ENCODE measurements around the gene SYNGAP1.

DNA sequence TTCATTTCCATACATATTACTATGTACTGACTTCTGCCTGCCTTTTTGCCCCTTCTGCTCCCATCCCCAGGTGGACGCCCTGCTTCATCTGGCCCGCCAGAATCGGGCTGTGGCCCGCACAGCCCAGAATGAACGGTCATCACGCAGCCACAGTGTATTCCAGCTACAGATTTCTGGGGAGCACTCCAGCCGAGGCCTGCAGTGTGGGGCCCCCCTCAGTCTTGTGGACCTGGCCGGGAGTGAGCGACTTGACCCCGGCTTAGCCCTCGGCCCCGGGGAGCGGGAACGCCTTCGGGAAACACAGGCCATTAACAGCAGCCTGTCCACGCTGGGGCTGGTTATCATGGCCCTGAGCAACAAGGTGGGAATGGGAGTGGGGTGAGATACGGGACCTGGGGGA, 13.7 kb upstream of the SYNGAP1 start:
- no peak for TF ChIP-seq YY1 (IDR thresholded peaks at IDR 0.05; ENCODE audit: insufficient read depth, insufficient read length)
- no peak for TF ChIP-seq SUZ12 (IDR thresholded peaks at IDR 0.05; ENCODE audit: extremely low read depth, insufficient read depth, insufficient read length)
- TF ChIP-seq ZNF274 (IDR thresholded peaks at IDR 0.05; ENCODE audit: low read depth, low read length) = no peak

Measured in NT2/D1 (cell line).